Measurements from ENCODE around the gene OXCT2.

GRCh38 chr1:39805385-39805784 lies 34.2 kb upstream of the OXCT2 start:
- no peak for TF ChIP-seq EZH2 (IDR thresholded peaks at IDR 0.05; ENCODE audit: low read depth)
- no peak for TF ChIP-seq CTCF (conservative IDR thresholded peaks at IDR 0.05)
